Stimulated activated naive CD8-positive, alpha-beta T cell treated with anti-CD3 and anti-CD28 coated beads, Interleukin-15, amount 100 ng/mL, for 72 hours (primary cell): Measurements from ENCODE around the gene AKR1A1.

Experiments
- ATAC-seq: fragments of 150-1000 bp; cut with Tn5 transposase; 2 replicates; pipeline ENCODE4 v1.10.0; 2021; ENCODE audit warnings: mild to moderate bottlenecking, moderate library complexity
- DNase-seq, 2 donors: peaks; one replicate each; pipeline ENCODE4 v3.0.0; 2021 to 2022
- H3K27ac Mint-ChIP-seq, 2 donors: one replicate each; pipeline ENCODE4 v1.8.0; 2022; ENCODE audit warnings: mild to moderate bottlenecking in 2 of 2, mixed read lengths in 2 of 2, moderate library complexity in 2 of 2
- H3K27me3 Mint-ChIP-seq: one replicate; pipeline ENCODE4 v1.8.0; 2022; ENCODE audit warnings: mixed read lengths
- H3K4me1 Mint-ChIP-seq: one replicate; pipeline ENCODE4 v1.8.0; 2022; ENCODE audit warnings: mild to moderate bottlenecking, mixed read lengths
- H3K4me3 Mint-ChIP-seq, 2 donors: one replicate each; pipeline ENCODE4 v1.8.0; 2022; ENCODE audit warnings: mild to moderate bottlenecking in 2 of 2, mixed read lengths in 2 of 2, moderate library complexity in 1 of 2
- H3K9me3 Mint-ChIP-seq, 2 donors: one replicate each; pipeline ENCODE4 v1.8.0; 2022; ENCODE audit warnings: mixed read lengths in 2 of 2

Gene AKR1A1

DNA sequence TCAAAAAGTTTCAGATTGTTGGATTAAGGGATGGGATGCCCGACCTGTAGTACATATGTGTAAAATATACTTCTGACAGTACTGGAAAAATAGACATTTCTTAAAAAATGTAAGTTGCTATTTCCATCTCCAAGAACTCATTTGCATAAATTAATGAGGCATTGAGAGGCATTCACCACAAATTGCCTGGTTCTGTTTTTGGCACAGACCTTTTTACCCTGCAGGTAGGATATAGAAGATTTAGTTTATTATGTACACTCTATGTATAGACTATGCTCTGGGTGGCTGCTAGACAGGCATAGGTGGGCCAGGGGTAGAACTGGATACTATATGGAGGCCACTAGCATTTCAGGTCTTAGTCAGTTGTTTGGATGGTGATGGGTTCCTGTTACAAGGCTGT lies 65.3 kb downstream of the AKR1A1 start:
- DNase-seq (no peak), ATAC-seq (no peak)
- Mint-ChIP-seq H3K9me3 (no peaks in the 10 kb centered on the region), H3K4me3 (no peak overlapping the region), H3K27me3 (no peaks in the 10 kb centered on the region), H3K27ac (no peak overlapping the region), H3K4me1 (peaks cover 5% of the 10 kb centered on the region)

GRCh38 chr1:45617618-45618017 lies 67.0 kb downstream of the AKR1A1 start:
- ATAC-seq: no peak
- DNase-seq: no peak
- Mint-ChIP-seq H3K4me3 (no peak overlapping the region), H3K4me1 (peaks cover 5% of the 10 kb centered on the region), H3K9me3 (no peaks in the 10 kb centered on the region), H3K27me3 (no peaks in the 10 kb centered on the region), H3K27ac (no peak overlapping the region)

- H3K27me3 Mint-ChIP-seq: no peaks in the 10 kb centered on the region
- DNase-seq (no peak), ATAC-seq (no peak)
- H3K27ac Mint-ChIP-seq: peak overlapping the region in 1 of 2 donors; percentile 87
- no peaks in the 10 kb centered on the region for H3K9me3 Mint-ChIP-seq
- peaks cover 5% of the 10 kb centered on the region for H3K4me1 Mint-ChIP-seq
- H3K4me3 Mint-ChIP-seq: no peak overlapping the region
These were observed 68.7 kb downstream of the AKR1A1 start for GRCh38 chr1:45619149-45619921.
